GM20431 (cell line): Measurements from ENCODE around the gene GIPC3.
"Not testable (repeated sequence)": the region's sequence is repeated elsewhere in the genome, so short reads cannot be mapped to it uniquely, and the experiment has no call there.

Source experiments
- in situ Hi-C: fragments of 300-500 bp; cut with MseI, MboI; formaldehyde crosslinking; loops from one replicate; pipeline ENCODE4 v1.15.0; 2020; ENCODE audit warnings: low sequenced_read_pairs; ENCODE audit not compliant: unreplicated experiment

GIPC3 gene

DNA sequence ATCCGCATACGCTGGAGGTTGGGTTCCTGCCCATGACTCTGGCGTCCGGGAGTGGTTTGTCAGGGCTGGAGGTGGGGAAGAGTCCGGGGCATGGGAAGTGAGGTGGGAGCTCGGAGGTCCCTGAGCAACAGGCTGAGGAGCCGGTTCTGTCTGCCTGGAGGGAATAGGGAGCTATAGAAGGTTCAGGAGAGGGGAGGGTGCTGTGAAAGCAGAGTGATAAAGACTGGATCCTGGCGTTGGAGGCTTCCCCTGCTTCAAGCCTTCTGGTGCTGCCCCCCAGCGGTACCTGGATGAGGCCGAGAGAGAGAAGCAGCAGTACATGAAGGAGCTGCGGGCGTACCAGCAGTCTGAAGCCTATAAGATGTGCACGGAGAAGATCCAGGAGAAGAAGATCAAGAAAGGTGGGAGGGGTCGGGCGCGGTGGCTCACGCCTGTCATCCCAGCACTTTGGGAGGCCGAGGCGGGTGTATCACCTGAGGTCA is 10.0 kb upstream of the GIPC3 start:
- in situ Hi-C loops: no loop called here

DNA sequence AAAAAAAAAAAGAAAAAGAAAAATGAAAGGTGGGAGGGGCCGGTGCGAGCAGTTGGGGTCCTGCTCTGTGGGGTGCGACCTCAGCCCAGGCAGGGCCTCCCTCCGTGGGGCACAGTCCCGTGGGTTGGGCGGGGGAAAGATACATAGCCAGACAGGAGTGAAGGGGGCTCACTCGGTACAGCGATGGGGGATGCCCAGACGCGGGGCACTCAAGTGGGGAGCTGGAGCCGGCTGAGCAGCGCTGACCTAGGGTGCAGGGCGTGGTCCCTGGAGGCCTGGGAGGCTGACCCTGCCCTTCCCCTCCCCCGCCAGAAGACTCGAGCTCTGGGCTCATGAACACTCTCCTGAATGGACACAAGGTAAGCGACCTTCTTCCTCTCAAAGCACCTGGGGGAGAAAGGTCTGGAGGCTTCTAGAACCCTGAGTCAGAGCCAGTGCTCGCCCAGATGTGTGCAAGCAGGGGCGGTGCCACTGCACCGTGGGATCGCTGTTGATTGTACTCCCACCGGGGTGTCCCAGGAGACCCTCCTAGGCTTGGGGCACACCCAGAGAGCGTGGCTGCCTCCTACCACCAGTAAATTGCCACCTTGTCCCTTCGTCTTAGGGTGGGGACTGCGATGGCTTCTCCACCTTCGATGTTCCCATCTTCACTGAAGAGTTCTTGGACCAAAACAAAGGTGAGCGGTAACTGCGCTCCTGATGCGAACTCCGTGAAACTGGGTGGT is 9.2 kb upstream of the GIPC3 start:
- in situ Hi-C loops: no loop called here

DNA sequence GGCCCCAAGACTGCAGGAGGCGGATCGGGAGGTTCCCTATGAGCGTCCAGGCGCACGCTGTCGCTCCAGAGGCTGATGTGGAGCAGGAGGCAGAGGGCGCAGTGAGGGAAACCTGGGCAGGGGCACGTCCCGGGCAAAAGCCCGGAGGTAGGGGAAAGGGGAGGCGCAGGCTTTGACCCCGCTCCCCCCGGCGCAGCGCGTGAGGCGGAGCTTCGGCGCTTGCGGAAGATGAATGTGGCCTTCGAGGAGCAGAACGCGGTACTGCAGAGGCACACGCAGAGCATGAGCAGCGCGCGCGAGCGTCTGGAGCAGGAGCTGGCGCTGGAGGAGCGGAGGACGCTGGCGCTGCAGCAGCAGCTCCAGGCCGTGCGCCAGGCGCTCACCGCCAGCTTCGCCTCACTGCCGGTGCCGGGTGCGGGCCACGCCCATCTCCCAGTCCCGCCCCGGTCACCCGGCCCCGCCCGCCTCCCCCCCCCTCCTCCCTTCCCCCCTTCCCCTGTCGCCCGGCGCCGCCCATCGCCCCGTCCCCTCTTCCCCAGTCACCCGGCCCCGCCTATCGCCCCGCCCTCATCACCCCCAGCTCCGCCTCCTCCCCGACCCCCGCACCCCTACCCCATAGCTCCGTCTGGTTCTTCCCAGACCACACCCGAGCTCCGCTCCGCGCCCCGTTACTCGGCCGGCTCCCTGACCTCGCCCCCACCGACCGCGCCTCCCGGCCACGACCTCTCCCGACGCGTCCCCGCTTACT is 8.4 kb upstream of the GIPC3 start:
- in situ Hi-C loops: no loop called here

GRCh38 chr19:3577723-3578344 is 7.4 kb upstream of the GIPC3 start:
- in situ Hi-C loops: no loop called here

GRCh38 chr19:3578390-3578789 is 6.9 kb upstream of the GIPC3 start:
- in situ Hi-C loops: no loop called here

- in situ Hi-C loops: no loop called here
Measured at GRCh38 chr19:3580156-3580934, 4.9 kb upstream of the GIPC3 start.

GRCh38 chr19:3581792-3582191 is 3.5 kb upstream of the GIPC3 start:
- in situ Hi-C loops: not testable (repeated sequence)

DNA sequence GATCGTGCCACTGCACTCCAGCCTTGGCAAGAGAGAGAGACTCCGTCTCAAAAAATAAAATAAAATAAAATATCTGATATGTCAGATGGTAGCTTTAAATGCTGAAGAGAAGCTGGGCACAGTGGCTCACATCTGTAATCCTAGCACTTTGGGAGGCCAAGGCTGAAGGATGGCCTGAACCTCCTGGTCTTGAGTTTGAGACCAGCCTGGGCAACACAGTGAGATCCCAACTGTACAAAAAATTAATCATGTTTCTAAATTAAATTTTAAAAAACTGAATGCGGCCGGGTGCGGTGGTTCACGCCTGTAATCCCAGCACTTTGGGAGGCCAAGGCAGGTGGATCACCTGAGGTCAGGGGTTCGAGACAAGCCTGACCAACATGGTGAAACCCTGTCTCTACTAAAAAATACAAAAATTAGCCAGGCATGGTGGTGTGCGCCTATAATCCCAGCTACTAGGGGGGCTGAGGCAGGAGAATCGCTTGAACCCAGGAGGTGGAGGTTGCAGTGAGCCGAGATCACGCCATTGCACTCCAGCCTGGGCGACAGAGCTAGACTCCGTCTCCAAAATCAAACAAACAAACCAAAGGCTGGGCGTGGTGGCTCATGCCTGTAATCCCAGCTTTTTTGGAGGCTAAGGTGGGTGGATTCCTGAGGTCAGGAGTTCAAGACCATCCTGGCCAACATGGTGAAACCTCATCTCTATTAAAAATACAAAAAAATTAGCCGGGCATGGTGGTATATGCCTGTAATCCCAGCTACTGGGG is 1.1 kb upstream of the GIPC3 start:
- in situ Hi-C loops: not testable (repeated sequence)

DNA sequence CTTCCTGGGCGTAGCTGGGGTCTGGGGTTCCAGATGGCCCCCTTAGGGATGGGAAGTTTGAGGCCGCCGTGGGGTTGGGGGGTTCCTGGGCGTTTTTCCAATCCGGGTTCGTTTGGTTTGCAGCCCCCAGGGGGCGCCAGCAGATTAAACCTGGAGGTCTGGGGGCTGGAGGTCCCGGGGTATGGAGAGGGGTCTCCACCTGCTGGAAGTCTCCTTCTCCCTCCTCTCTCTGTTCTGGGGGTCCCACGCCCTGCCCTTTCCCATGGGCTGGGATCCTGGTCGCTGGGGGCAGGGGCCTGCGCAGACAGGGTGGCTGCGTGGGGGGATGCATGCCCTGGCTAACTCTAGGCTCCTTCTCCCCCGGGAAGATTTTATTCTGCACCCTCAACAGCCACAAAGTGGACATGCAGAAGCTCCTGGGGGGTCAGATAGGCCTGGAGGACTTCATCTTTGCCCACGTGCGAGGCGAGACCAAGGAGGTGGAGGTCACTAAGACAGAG is 899 bp downstream of the GIPC3 start:
- in situ Hi-C loops: no loop called here

- in situ Hi-C loops: no loop called here
Measured at GRCh38 chr19:3586707-3587346, 1.5 kb downstream of the GIPC3 start.

DNA sequence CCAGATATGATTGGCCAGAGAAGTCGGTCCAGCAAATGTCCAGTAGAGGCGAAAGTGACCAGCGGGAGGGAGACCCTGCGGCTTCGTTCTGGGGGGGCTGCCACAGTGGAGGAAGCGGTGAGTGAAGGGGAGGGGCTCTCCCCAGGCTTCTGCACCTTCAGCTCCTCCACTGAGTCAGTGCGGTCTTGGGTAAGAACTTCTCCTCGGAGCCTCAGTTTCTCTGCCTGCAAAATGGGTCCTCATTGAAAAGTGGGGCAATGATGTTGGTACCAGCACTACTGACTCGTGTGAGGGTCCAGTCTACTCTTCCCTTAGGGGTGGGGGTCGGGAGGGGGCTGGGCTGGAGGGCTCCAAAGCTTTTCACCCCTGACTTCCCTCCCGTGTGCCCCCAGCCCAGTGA is 4.2 kb downstream of the GIPC3 start:
- in situ Hi-C loops: no loop called here

GRCh38 chr19:3589949-3590348 is 4.7 kb downstream of the GIPC3 start:
- in situ Hi-C loops: no loop called here

DNA sequence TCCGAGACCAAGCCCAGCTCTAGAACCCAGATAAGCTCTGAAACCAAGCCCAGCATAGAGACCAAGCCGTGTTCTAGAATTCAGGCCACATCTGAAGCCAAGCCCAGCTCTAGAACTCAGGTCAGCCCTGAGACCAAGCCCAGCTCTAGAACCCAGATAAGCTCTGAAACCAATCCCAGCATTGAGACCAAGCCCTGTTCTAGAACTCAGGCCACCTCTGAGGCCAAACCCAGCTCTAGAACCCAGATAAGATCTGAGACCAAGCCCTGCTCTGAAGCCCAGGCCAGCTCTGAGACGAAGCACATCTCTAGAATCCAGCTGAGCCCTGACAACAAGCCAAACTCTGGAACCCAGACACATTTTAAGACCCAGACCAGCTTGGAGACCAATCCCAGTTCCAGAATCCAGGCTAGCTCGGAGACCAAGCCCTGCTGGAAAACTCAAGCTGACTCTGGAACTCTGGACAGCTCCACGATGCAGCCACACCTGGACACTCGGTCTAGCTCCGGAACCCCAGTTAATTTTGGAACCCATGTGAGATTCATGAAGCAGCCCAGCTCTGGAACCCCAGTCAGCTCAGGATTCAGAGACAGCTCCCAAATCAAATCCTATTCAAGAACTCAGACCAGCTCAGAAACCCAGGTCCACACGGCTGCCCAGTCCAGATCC is 5.8 kb downstream of the GIPC3 start:
- in situ Hi-C loops: no loop called here

- in situ Hi-C loops: no loop called here
Measured at GRCh38 chr19:3591876-3592613, 6.8 kb downstream of the GIPC3 start.

DNA sequence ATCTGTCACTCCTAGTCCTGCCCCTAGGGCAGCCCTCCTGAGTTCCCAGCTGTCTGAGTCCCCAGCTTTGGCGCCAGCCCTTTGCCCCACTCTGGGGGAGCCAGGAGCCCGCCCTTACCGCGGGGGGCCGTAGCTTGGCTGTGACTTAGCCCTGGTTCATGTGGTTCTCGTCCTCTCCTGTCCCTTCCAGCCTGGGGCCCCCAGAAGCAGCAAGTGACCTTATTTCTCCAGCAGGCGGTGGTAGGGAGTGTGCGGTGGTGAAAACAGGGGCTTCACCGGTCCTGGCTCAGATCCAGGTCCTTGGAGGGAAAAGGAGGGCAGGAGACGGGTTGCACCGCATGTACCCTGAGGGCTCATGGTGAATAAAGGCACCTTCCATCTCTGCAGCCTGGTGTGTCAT is 7.9 kb downstream of the GIPC3 start:
- in situ Hi-C loops: no loop called here

GRCh38 chr19:3595521-3596061 is 10.3 kb downstream of the GIPC3 start:
- in situ Hi-C loops: no loop called here

DNA sequence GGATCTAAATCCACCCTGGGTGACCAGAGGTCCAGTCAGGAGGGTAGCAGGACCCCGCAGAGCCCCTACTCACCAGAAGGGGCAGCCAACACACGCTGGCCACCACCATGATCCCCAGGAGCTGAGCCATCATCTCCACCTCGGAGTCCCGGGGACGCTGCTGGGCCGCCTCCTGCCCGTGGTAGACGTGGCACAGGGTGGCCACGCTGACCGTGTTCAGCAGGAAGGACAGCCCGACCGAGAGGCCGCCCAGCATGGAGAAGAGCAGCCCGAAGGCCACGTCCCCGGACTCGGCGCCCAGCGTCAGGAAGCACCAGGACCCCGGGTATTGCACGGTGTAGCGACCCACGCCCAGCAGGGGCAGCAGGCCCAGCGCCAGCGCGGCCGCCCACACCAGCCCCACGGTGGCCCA is 14.5 kb downstream of the GIPC3 start:
- in situ Hi-C loops: no loop called here

DNA sequence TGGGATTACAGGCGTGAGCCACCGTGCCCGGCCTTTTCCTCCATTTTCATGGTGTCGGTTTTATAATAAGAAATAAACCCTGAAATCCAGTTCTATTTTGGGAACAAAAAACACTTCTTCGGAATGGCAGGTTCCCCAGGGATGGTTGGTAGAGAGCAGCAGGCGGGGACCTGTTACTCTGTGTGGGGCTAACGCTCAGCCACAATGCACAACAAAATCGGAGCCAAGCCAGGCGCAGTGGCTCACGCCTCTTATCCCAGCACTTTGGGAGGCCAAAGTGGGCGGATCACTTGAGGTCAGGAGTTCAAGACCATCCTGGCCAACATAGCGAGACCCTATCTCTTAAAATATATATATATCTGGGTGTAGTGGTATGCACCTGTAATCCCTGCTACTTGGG is 15.7 kb downstream of the GIPC3 start:
- in situ Hi-C loops: no loop called here
